Endodermal cell (in vitro differentiated cells): ENCODE results near the gene RNF144A. TPM values are rescaled to one million over a fixed set of nuclear protein-coding genes. Genes with fewer than 3 reads are reported as not detected.

ENCODE experiments used
- DNase-seq: peaks from one replicate; pipeline ENCODE4 v3.0.0-alpha.2; 2017
- H3K27ac ChIP-seq: 2 replicates; pipeline ENCODE4 v1.5.1; 2013; ENCODE audit warnings: mild to moderate bottlenecking, low read depth, low read length, moderate library complexity
- H3K27me3 ChIP-seq: 2 replicates; pipeline ENCODE4 v1.6.1; 2013; ENCODE audit warnings: mild to moderate bottlenecking, low read length, moderate library complexity; ENCODE audit not compliant: insufficient read depth, control insufficient read depth, poor library complexity, severe bottlenecking
- H3K36me3 ChIP-seq: 2 replicates; pipeline ENCODE4 v1.7.0; 2013; ENCODE audit warnings: mild to moderate bottlenecking, low read length, moderate library complexity; ENCODE audit not compliant: control insufficient read depth, insufficient read depth
- H3K4me1 ChIP-seq: one replicate; pipeline ENCODE4 v1.7.0; 2013; ENCODE audit warnings: low read length; ENCODE audit not compliant: control insufficient read depth, insufficient read depth
- H3K4me3 ChIP-seq: 2 replicates; pipeline ENCODE4 v1.5.1; 2013; ENCODE audit warnings: mild to moderate bottlenecking, low read length, moderate library complexity
- H3K9ac ChIP-seq: 2 replicates; pipeline ENCODE4 v1.6.1; 2013; ENCODE audit warnings: mild to moderate bottlenecking, low read length, moderate library complexity; ENCODE audit not compliant: poor library complexity, severe bottlenecking; ENCODE audit errors: extremely low read depth
- H3K9me3 ChIP-seq: 2 replicates; pipeline ENCODE4 v1.6.1; 2013; ENCODE audit warnings: mild to moderate bottlenecking, low read length, moderate library complexity; ENCODE audit not compliant: control insufficient read depth
- H3K27ac Mint-ChIP-seq: 2 replicates; pipeline ENCODE4 v1.8.0; 2020; ENCODE audit warnings: mixed read lengths
- H3K27me3 Mint-ChIP-seq: 2 replicates; pipeline ENCODE4 v1.8.0; 2021; ENCODE audit warnings: mild to moderate bottlenecking, mixed read lengths; ENCODE audit not compliant: insufficient read depth
- H3K36me3 Mint-ChIP-seq: 2 replicates; pipeline ENCODE4 v1.8.0; 2020; ENCODE audit warnings: low read depth, mixed read lengths
- H3K4me1 Mint-ChIP-seq: 2 replicates; pipeline ENCODE4 v1.8.0; 2020; ENCODE audit warnings: mixed read lengths
- H3K4me3 Mint-ChIP-seq: 2 replicates; pipeline ENCODE4 v1.8.0; 2020; ENCODE audit warnings: mild to moderate bottlenecking, moderate library complexity, mixed read lengths
- H3K9me3 Mint-ChIP-seq: 2 replicates; pipeline ENCODE4 v1.8.0; 2020; ENCODE audit warnings: mild to moderate bottlenecking, mixed read lengths
- CTCF ChIP-seq: fragments of 200-600 bp; sonication (generic); conservative IDR thresholded peaks from 2 replicates; pipeline ENCODE4 v1.5.0; 2021; ENCODE audit warnings: antibody characterized with exemption, mild to moderate bottlenecking
- WGBS, 2 experiments: methylation state at CpG; one replicate each; pipeline versions ENCODE4 v1.1.5 to v1.1.7; 2013; ENCODE audit warnings: missing lambda C conversion rate in 2 of 2, mixed read lengths in 1 of 2; ENCODE audit not compliant: insufficient coverage in 1 of 2, insufficient read length in 1 of 2; 5-methylcytosine and 5-hydroxymethylcytosine counted together
- total RNA-seq, 2 donors: library from RNA; stranded (reverse); fragmentation: NEBNext Ultra II Directional in 1 of 2; extraction: Animal tissue kit (Norgen Biotek cat#: 25700) in 1 of 2; gene quantifications; 2 replicates in 1 of 2; 3 replicates in 1 of 2; pipeline ENCODE4 v1.2.1, GENCODE V29; 2021

Gene RNF144A
- total RNA-seq, 2 donors from 2014 or later: 12.4 to 26.0 TPM

- H3K9me3 Mint-ChIP-seq: no peaks in the 10 kb centered on the region
- Histone ChIP-seq H3K9me3 (no peaks in the 10 kb centered on the region), H3K9ac (no peak overlapping the region), H3K4me1 (no peaks in the 10 kb centered on the region), H3K4me3 (no peak overlapping the region), H3K27me3 (no peaks in the 10 kb centered on the region), H3K27ac (no peak overlapping the region), H3K36me3 (no peaks in the 10 kb centered on the region)
- H3K27ac Mint-ChIP-seq: no peak overlapping the region
- peak; percentile 92 for DNase-seq
- no peak overlapping the region for H3K4me3 Mint-ChIP-seq
- TF ChIP-seq CTCF: peak; percentile 94
- H3K27me3 Mint-ChIP-seq: no peaks in the 10 kb centered on the region
- no peaks in the 10 kb centered on the region for H3K4me1 Mint-ChIP-seq
- H3K36me3 Mint-ChIP-seq: peaks cover 6% of the 10 kb centered on the region
- 70 to 86% methylated on average over 13 to 18 of the region's 18 CpGs for WGBS, 2 experiments
These were observed 120.4 kb downstream of the RNF144A start for GRCh38 chr2:7037340-7038333.

GRCh38 chr2:7040547-7040946 lies 123.3 kb downstream of the RNF144A start:
- WGBS, 2 experiments: 90 to 91% methylated on average over 5 to 8 of the region's 8 CpGs
- DNase-seq: no peak
- Histone ChIP-seq H3K9me3 (no peaks in the 10 kb centered on the region), H3K4me3 (no peak overlapping the region), H3K9ac (no peak overlapping the region), H3K27ac (no peak overlapping the region), H3K27me3 (no peaks in the 10 kb centered on the region), H3K36me3 (no peaks in the 10 kb centered on the region), H3K4me1 (no peaks in the 10 kb centered on the region)
- no peak overlapping the region for H3K27ac Mint-ChIP-seq
- peaks cover 2% of the 10 kb centered on the region for H3K36me3 Mint-ChIP-seq
- no peaks in the 10 kb centered on the region for H3K9me3 Mint-ChIP-seq
- no peaks in the 10 kb centered on the region for H3K4me1 Mint-ChIP-seq
- no peak for TF ChIP-seq CTCF
- no peak overlapping the region for H3K4me3 Mint-ChIP-seq
- no peaks in the 10 kb centered on the region for H3K27me3 Mint-ChIP-seq

- Histone ChIP-seq H3K4me3 (no peak overlapping the region), H3K9ac (no peak overlapping the region), H3K36me3 (no peaks in the 10 kb centered on the region), H3K9me3 (no peaks in the 10 kb centered on the region), H3K27me3 (no peaks in the 10 kb centered on the region), H3K27ac (no peak overlapping the region), H3K4me1 (no peaks in the 10 kb centered on the region)
- DNase-seq: no peak
- Mint-ChIP-seq H3K27ac (no peak overlapping the region), H3K27me3 (no peaks in the 10 kb centered on the region), H3K9me3 (no peaks in the 10 kb centered on the region), H3K4me3 (no peak overlapping the region), H3K4me1 (no peaks in the 10 kb centered on the region), H3K36me3 (peaks cover 2% of the 10 kb centered on the region)
- TF ChIP-seq CTCF: no peak
- WGBS, 2 experiments: 92% methylated on average over 7 of the region's 7 CpGs; no CpG with 5 or more reads in 1 of the 2 experiments
These were observed 124.2 kb downstream of the RNF144A start for GRCh38 chr2:7041421-7041820.
